Head of caudate nucleus (tissue), 42 donors: Measurements from ENCODE around the gene GPR75.
"Not testable (repeated sequence)": the region's sequence is repeated elsewhere in the genome, so short reads cannot be mapped to it uniquely, and the experiment has no call there.

Experiments used
- DNase-seq, 42 donors: peaks; one replicate each; pipeline versions ENCODE4 v3.0.0 to v3.0.0-alpha.2; 2020 to 2021; ENCODE audit warnings: mixed read lengths in 7 of 42
- intact Hi-C: fragments of 100-400 bp; cut with DNase I; formaldehyde crosslinking; loops from one replicate; pipeline ENCODE4 v1.15.0; 2022

GPR75 gene

DNA sequence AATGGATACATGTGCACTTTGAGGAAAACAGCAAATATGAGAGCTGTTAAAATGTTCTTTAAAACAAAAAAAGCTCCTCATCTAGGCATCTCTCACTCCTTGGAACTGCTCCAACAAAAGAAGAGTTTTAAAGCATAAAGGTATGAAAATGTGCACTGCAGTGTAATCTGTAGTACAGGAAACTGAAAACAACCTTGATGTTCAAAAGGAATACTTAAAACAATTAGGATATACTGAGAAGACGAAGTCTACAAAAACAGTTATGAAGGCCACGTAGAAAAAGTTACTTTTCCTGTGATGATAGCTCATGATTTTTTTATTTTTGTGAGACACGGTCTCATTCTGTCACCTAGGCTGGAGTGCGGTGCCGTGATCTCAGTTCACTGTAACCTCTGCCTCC, 2.1 kb upstream of the GPR75 start:
- no peak for DNase-seq
- intact Hi-C loops = no loop called here

GRCh38 chr2:53856272-53856671, 3.5 kb downstream of the GPR75 start:
- intact Hi-C loops = no loop called here
- DNase-seq = peak in 1 of 42 donors; percentile 12

DNA sequence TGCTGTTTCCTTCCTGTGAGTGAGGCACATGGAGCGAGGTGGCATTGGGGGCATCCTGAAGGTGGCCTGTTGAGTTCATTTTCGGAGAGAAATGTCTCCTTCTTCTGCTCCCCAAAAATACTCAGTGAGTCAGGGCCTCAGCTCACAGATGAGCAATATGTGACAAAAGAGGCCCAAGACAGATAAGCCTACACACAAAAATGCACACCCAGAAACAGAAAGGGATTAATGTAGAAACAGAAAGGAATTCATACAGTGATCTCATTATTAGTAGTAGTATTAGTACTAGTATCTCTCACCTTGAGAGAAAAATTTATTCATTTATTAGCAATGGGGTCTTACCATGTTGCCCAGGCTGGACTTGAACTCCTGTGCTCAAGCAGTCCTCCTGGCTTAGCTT, 5.1 kb downstream of the GPR75 start:
- intact Hi-C loops = no loop called here
- DNase-seq = no peak

DNA sequence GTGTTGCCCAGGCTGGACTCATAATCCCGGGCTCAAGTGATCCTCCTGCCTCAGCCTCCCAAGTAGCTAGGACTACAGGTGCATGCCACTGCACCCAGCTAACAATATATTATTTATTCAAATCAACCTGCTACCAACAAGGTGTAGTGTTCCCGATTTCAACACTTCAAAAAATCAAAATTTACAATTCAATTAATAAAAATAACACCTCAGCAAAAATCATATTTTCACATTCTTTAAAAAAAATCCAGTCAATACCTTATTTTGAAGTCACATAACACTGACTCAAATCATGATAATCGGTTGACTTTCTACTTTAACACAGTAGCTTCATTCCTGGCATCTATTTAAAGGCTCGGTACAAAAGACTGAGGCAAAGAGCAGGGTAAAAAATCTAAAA, 7.2 kb downstream of the GPR75 start:
- intact Hi-C loops = no loop called here
- DNase-seq = no peak

DNA sequence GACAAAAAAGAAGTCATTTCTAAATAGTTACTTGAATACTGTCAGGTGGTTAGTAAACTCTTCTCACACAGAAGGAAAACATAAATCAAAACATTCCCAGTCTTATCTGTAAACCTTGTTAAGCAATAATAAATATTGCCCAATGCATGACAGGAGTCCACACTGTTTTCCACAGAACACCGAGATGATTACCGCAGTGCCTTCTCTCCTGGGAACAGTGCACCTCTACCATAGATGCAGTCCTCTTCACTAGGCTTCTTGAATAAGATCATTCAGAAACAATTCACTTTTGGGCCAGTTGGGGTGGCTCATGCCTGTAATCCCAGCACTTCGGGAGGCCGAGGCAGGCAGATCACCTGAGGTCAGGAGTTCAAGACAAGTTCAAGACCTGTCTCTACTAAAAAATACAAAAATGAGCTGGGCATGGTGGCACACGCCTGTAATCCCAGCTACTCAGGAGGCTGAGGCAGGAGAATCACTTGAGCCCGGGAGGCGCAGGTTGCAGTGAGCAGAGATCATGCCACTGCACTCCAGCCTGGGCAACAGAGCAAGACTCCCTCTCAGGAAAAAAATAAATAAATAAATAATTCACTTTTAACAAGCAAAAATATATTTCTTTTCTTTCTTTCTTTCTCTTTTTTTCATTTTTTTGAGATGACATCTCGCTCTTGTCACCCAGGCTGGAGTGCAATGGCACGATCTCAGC, 8.6 kb downstream of the GPR75 start:
- intact Hi-C loops, DNase-seq: not testable (repeated sequence)

- intact Hi-C loops = no loop called here
- DNase-seq = no peak
Measured at GRCh38 chr2:53848062-53848461, 11.7 kb downstream of the GPR75 start.

- DNase-seq = no peak
- intact Hi-C loops = no loop called here
Measured at GRCh38 chr2:53843595-53843994, 16.2 kb downstream of the GPR75 start.

DNA sequence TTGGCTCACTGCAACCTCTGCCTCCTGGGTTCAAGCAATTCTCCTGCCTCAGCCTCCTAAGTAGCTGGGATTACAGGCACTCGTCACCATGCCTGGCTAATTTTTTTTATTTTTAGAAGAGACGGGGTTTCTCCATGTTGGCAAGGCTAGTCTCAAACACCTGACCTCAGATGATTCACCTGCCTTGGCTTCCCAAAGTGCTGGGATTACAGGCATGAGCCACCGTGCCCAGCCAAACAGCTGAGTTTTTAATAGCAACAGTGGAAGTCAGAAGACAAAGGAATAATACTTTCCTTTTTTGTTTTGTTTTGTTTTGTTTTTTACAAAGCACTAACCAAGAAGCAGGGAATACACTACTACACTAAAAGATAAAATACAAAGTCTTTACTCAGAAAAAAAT, 16.9 kb downstream of the GPR75 start:
- intact Hi-C loops = no loop called here
- no peak for DNase-seq

DNA sequence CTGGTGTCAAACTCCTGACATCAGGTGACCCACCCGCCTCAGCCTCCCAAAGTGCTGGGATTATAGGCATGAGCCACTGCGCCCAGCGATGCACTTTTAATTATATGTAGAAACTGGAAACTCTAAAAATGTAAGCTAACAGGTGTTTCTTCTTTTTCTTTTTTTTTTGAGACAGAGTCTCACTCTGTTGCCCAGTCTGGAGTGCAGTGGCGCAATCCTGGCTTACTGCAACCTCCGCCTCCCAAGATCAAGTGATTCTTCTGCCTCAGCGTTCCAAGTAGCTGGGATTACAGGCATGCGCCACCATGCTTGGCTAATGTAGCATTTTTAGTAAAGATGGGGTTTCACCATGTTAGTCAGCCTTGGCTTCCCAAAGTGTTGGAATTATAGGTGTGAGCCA, 18.1 kb downstream of the GPR75 start:
- DNase-seq, intact Hi-C loops: not testable (repeated sequence)

DNA sequence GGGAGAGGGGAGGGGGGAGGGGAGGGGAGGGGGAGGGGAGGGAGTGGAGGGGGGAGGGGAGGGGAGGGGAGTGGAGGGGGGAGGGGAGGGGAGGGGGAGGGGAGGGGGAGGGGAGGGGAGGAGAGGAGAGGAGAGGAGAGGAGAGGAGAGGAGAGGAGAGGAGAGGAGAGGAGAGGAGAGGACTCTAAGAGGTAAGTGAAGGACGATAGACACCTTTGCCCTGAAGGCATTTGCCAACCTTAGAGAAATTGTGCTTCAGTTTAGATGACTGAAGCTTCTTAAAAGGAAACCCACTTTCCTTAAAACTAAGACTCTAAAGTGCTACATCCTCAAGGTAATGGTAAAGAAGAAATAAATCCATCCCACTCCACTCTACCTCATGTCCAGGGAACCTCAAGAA, 19.2 kb downstream of the GPR75 start:
- DNase-seq = no peak
- intact Hi-C loops = no loop called here

GRCh38 chr2:53829980-53830290, 29.8 kb downstream of the GPR75 start:
- DNase-seq, intact Hi-C loops: not testable (repeated sequence)

DNA sequence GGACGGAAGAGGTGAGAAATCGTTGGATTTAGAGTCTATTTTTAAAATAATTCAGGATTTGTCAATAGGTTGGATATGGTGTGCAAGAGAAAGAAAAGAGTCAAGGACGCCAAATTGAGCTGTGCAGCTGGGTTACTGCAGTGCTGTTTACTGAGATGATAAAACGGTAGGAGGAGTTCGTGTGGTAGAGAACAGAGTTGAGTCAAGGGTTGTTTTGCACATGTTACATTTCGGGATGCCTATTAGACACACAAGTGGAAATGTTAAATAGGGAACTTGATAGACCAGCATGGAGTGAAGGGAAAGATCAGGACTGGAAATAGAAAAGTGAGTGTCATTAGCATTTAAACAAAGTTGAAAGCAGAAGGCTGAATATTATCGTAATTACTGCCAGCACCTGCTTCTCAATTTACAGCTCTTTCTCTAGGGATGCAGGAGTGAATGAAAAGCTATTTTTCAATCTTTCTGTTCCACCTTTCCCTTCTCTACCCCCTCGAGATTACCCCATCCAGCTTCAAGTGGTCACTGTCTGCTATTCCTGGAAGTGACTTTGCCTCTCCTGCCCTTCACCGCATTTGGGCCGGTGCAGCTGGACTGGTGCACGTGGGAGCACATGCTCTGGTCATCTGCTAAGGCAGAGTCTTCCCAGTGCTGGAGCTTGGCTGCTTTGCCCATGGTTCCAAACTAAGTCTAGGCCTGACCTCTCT, 30.3 kb downstream of the GPR75 start:
- intact Hi-C loops = no loop called here
- peak in 14 of 42 donors; percentile 8 to 51 (median 24) for DNase-seq

DNA sequence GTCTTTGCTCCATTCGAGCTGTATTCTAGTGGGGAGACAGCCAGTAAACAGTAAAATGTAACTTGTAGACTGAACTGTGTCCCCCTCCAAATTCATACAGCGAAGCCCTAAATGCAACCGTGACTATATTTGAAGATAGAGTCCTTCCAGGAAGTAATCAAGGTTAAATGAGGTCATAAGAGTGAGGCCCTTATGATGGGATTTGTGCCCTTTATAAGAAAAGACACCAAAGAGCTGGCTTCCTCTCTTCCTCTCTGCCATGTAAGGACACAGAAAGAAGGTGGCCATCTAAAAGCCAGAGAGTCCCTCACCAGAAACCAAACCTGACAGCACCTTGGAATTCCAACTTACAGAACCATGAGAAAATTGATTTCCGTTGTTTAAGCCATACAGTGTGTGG, 31.4 kb downstream of the GPR75 start:
- intact Hi-C loops = no loop called here
- DNase-seq = no peak

DNA sequence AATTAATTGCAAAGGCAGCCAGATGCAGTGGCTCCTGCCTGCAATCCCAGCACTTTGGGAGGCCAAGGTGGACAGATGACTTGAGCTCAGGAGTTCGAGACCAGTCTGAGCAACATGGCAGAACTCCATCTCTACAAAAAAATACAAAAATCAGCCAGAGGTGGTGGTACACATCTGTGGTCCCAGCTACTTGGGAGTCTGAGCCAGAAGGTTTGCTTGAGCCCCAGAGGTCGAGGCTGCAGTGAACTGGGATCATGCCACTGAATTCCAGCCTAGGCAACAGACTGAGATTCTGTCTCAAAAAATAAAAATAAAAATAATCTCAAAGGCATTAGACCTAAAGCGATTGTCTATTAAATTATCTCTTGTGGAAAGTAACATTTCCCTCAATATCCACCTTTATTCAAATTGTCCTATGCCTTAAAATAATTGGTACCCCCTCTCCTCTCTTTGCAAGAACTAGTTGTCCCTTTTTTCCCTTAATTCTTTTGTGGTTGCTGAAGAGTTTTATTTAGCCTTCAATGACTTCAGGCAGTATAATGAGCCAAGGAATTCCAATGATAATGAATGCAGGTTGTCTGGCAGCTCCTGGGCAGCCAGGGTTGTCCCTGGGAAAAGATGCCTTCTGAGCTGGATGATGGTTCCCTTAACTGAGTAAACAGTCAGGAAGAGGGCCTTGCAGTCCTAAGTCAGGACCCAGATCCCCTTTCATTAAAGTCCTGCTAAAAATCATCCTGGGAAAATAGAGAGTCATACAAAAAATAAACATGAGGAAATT, 32.2 kb downstream of the GPR75 start:
- peak in 5 of 42 donors; percentile 21 to 49 (median 22) for DNase-seq
- intact Hi-C loops = no loop called here

DNA sequence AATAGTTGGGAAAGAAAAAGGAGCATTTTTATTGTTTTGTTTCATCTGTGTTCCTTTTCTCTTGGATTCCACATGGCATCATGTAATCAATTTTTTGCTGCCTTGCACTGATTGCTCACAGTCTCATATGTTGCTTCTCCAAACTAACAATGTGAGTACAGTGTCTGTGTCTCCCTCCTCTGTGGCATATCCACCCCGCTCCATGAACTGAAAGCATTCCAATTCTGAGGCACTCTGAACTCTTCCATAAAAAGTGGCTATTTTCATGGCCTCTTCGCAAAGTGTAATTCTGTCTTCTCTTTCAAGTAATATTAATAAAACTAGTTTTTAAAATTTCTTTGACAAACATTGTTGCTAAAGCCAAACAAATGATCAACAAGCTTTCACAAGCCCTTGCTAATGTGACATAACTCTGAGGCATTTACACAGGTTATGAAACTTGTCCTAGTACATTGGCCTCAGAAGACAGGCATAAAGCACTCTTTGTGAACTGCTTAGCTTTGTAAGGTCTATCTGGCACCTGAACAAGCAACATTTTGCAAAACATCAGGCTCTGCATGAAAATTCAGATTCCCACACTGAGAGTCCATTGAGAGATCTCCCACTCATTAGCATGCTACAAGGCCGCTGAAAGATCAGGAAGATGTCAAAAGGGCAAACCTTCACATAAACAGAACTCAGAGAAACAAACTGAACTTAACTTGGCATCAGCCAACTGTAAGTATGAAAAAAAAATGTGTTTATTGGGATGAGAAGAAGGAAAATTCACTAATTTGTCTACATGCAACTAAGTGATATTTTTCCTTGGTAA, 33.0 kb downstream of the GPR75 start:
- intact Hi-C loops = no loop called here
- peak in 18 of 42 donors; percentile 17 to 71 (median 40) for DNase-seq

DNA sequence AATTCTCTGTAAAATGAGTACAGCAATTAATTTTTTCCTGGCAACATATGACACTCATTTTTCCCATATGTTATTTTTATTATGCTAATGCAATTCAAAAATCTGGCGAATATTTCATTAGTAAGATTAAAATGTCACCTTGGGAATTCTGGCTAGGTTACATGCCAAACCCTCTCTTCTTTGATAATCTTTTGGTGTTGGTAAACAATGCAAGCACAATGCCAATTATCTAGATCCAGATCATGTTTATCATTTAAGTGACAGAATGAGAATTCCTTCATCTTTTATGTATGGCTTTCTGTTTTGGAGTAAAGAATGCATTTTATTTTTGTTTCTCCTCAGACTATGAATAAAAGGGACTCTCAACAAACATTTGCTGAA, 33.7 kb downstream of the GPR75 start:
- no peak for DNase-seq
- intact Hi-C loops = no loop called here

DNA sequence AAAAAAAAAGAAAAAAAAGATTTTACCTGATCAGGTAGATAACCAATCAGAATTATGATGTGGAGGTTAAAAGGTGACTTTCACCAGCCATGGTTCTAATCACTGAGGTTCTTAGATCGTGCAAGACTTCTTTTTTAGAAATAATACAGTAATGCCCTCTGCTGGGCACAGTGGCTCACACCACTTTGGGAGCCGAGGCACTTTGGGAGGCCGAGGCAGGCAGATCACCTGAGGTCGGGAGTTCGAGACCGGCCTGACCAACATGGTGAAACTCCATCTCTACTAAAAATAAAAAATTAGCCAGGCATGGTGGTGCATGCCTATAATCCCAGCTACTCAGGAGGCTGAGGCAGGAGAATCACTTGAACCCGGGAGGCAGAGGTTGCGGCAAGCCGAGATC, 36.1 kb downstream of the GPR75 start:
- intact Hi-C loops, DNase-seq: not testable (repeated sequence)

DNA sequence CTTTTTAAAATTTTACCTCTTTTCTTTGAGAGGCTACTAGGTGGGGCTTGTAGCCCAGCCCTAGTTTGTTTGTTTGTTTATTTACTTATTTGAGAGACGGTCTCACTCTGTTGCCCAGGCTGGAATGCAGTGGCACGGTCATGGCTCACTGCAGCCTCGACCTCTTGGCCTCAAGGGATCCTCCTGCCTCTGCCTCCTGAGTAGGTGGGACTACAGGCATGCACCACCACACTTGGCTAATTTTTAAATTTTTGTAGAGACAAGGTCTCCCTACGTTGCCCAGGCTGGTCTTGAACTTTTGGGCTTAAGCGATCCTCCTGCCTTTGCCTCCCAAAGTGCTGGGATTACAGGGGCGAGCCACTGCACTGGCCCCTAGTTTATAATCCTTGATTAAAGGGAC, 38.0 kb downstream of the GPR75 start:
- DNase-seq = no peak
- intact Hi-C loops = no loop called here

- no peak for DNase-seq
- intact Hi-C loops = no loop called here
Measured at GRCh38 chr2:53820711-53821110, 39.1 kb downstream of the GPR75 start.

- intact Hi-C loops = no loop called here
- DNase-seq = no peak
Measured at GRCh38 chr2:53820048-53820447, 39.7 kb downstream of the GPR75 start.
